HL-60 (cell line): Measurements from ENCODE around the gene POLR3C.

Source experiments
- DNase-seq, 2 experiments: peaks; one replicate each; pipeline ENCODE4 v3.0.0-alpha.2; 2010 to 2020; ENCODE audit warnings: low read depth in 1 of 2, low spot score in 1 of 2
- H3K27ac ChIP-seq: fragments of 250-450 bp; sonication (Bioruptor Pico); replicated peaks from 2 replicates; pipeline ENCODE4 v1.5.1; 2020; ENCODE audit warnings: mild to moderate bottlenecking, moderate library complexity
- H3K27me3 ChIP-seq: fragments of 250-450 bp; sonication (Bioruptor Pico); 2 replicates; pipeline ENCODE4 v1.5.1; 2021; ENCODE audit warnings: mild to moderate bottlenecking, moderate library complexity; ENCODE audit not compliant: insufficient read depth, poor library complexity, severe bottlenecking
- H3K4me3 ChIP-seq: replicated peaks from 2 replicates; pipeline ENCODE4 v1.5.1; 2011; ENCODE audit warnings: mild to moderate bottlenecking, control low read depth, low read length; ENCODE audit not compliant: insufficient read depth
- CTCF ChIP-seq: IDR thresholded peaks from one replicate; pipeline ENCODE4 v1.5.1; 2011; ENCODE audit warnings: low read length, control low read depth, inconsistent platforms; ENCODE audit not compliant: insufficient read depth
- GABPA ChIP-seq: IDR thresholded peaks from 2 replicates; pipeline ENCODE4 v1.6.1; 2012; ENCODE audit warnings: low read depth
- POLR2AphosphoS5 ChIP-seq: IDR thresholded peaks from 2 replicates; pipeline ENCODE4 v1.6.1; 2012; ENCODE audit warnings: low read depth
- REST ChIP-seq: IDR thresholded peaks from 2 replicates; pipeline ENCODE4 v1.6.1; 2012; ENCODE audit warnings: low read depth; ENCODE audit not compliant: insufficient replicate concordance
- SPI1 ChIP-seq: IDR thresholded peaks from 2 replicates; pipeline ENCODE4 v1.6.1; 2012; ENCODE audit warnings: low read depth, mild to moderate bottlenecking, borderline replicate concordance

POLR3C gene

DNA sequence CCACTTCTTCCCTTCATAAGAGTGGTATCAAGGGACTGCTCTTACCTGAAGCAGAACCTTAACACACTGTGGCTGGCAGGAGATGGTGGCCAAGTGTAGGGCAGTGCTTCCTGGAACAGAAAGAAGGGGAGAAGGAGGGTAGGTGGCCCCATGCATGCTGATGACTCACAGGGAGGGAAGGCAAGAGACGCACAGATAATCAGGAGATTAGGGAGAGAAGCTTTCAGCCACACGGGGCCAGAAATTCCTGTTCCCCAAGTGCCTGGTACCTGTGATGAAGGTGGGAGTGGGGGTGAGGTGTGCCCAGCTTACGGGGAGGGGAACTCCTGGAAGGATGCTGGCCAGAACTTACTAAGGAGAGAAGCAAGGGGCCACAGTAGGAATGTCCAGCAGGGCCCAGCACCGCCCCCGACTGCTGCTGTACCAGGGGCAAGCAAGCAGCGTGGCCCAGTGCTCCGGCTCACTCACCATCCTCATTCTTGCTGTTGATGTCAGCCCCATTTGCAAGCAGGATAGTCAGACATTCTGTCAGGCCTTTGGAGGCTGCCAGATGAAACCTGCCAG, 54.0 kb downstream of the POLR3C start:
- no peak for TF ChIP-seq CTCF
- TF ChIP-seq SPI1, result no peak
- no peak for TF ChIP-seq REST
- no peak for TF ChIP-seq POLR2AphosphoS5
- TF ChIP-seq GABPA, result no peak
- no peak overlapping the region for H3K27ac ChIP-seq
- DNase-seq, result no peak
- H3K4me3 ChIP-seq, result no peak overlapping the region
- H3K27me3 ChIP-seq, result no peaks in the 10 kb centered on the region

GRCh38 chr1:145878724-145879123, 54.7 kb downstream of the POLR3C start:
- H3K4me3 ChIP-seq, result no peak overlapping the region
- no peak for TF ChIP-seq POLR2AphosphoS5
- no peak for TF ChIP-seq GABPA
- no peak for TF ChIP-seq REST
- TF ChIP-seq CTCF, result no peak
- TF ChIP-seq SPI1, result no peak
- H3K27me3 ChIP-seq, result no peaks in the 10 kb centered on the region
- DNase-seq, result no peak
- H3K27ac ChIP-seq, result no peak overlapping the region

- no peak overlapping the region for H3K27ac ChIP-seq
- DNase-seq, result peak in 1 of 2 experiments; percentile 59
- no peaks in the 10 kb centered on the region for H3K27me3 ChIP-seq
- no peak overlapping the region for H3K4me3 ChIP-seq
- TF ChIP-seq REST, result no peak
- TF ChIP-seq CTCF, result no peak
- TF ChIP-seq GABPA, result no peak
- TF ChIP-seq POLR2AphosphoS5, result no peak
- TF ChIP-seq SPI1, result no peak
Observed at GRCh38 chr1:145879775-145880174, 55.8 kb downstream of the POLR3C start.
